HepG2 (cell line): Measurements from ENCODE around the gene MYOC. TPM values are rescaled to one million over a fixed set of nuclear protein-coding genes. Genes with fewer than 3 reads are reported as not detected.
A peak's percentile ranks its signal among the peaks of the same experiment; 100 is the strongest.

ENCODE experiments used
- ATAC-seq: fragments of 200-7000 bp; cut with Tn5 transposase; 3 replicates; pipeline ENCODE4 v1.9.1; 2020; ENCODE audit warnings: mild to moderate bottlenecking, moderate library complexity
- BruUV-seq: library from RNA; stranded (reverse); fragments of 400-500 nt; replicated peaks from 2 replicates; lab custom pipeline; 2021; lab: Mats Ljungman, UMichigan
- CTCF ChIA-PET: fragments of 300-600 bp; formaldehyde crosslinking; extraction: SDS; loops from one replicate; lab custom pipeline; 2021; ENCODE audit warnings: low total read pairs, inconsistent platforms, low intra/inter-chr PET ratio; lab: Yijun Ruan, JAX
- POLR2A ChIA-PET: fragments of 350-600 bp; sonication (Branson Sonifier 250); formaldehyde crosslinking; loops from one replicate; lab custom pipeline; 2020; ENCODE audit warnings: antibody characterized with exemption, inconsistent platforms; lab: Yijun Ruan, JAX
- DNase-seq: peaks from one replicate; pipeline ENCODE4 v3.0.0-alpha.2; 2015; ENCODE audit warnings: low spot score
- FAIRE-seq: peaks from 3 replicates; lab custom pipeline; 2011; peaks lifted over from hg19 to GRCh38; lab: Jason Lieb, UNC
- H2AFZ ChIP-seq: one replicate; pipeline ENCODE4 v1.6.1; 2011; ENCODE audit warnings: low read length, inconsistent platforms
- H3K27ac ChIP-seq: fragments of 300-600 bp; 3 replicates; pipeline ENCODE4 v1.8.0; 2011; ENCODE audit warnings: mixed run types, mild to moderate bottlenecking, mixed read lengths, low read length, inconsistent platforms; ENCODE audit not compliant: insufficient read depth; ENCODE audit errors: extremely low read length
- H3K27me3 ChIP-seq, 2 experiments: fragments of 200-600 bp in 1 of 2; 2 replicates in 1 of 2; 3 replicates in 1 of 2; pipeline versions ENCODE4 v1.6.0 to v1.8.0; 2011; ENCODE audit warnings: low read length in 2 of 2, mild to moderate bottlenecking in 2 of 2, moderate library complexity in 2 of 2, inconsistent platforms in 1 of 2; ENCODE audit not compliant: insufficient read depth in 2 of 2, control insufficient read depth in 1 of 2
- H3K36me3 ChIP-seq, 2 experiments: fragments of 200-600 bp in 1 of 2; replicated peaks in 1 of 2; 2 replicates in 1 of 2; 3 replicates in 1 of 2; pipeline versions ENCODE4 v1.5.1 to v1.8.0; 2011; ENCODE audit warnings: low read length in 2 of 2, inconsistent platforms in 1 of 2; ENCODE audit not compliant: insufficient read depth in 2 of 2, control insufficient read depth in 1 of 2
- H3K4me1 ChIP-seq: 2 replicates; pipeline ENCODE4 v1.5.1; 2012; ENCODE audit warnings: low read length, inconsistent platforms; ENCODE audit not compliant: insufficient read depth
- H3K4me2 ChIP-seq: 2 replicates; pipeline ENCODE4 v1.6.0; 2011; ENCODE audit warnings: low read depth, low read length, inconsistent platforms
- H3K4me3 ChIP-seq, 3 experiments: fragments of 200-600 bp in 1 of 3; sonication (generic), shearing (Covaris generic) in 1 of 3; replicated peaks in 1 of 3; 2 replicates each; pipeline ENCODE4 v1.5.1; 2011 to 2016; ENCODE audit warnings: low read length in 3 of 3, inconsistent platforms in 2 of 3, low read depth in 2 of 3, mild to moderate bottlenecking in 2 of 3, control low read depth in 1 of 3, mixed read lengths in 1 of 3; ENCODE audit not compliant: insufficient read depth in 1 of 3
- H3K79me2 ChIP-seq: one replicate; pipeline ENCODE4 v1.6.1; 2011; ENCODE audit warnings: low read length, inconsistent platforms; ENCODE audit not compliant: insufficient read depth
- H3K9ac ChIP-seq: 2 replicates; pipeline ENCODE4 v1.6.0; 2011; ENCODE audit warnings: mild to moderate bottlenecking, low read depth, low read length, inconsistent platforms; ENCODE audit not compliant: insufficient read depth
- H3K9me3 ChIP-seq: 2 replicates; pipeline ENCODE4 v1.5.1; 2012; ENCODE audit warnings: mild to moderate bottlenecking, low read length
- H4K20me1 ChIP-seq: 2 replicates; pipeline ENCODE4 v1.6.0; 2011; ENCODE audit warnings: inconsistent platforms, mild to moderate bottlenecking, low read length, moderate library complexity; ENCODE audit not compliant: insufficient read depth
- MAFF ChIP-seq: IDR thresholded peaks from 2 replicates; pipeline ENCODE4 v1.6.1; 2011; ENCODE audit warnings: low read depth, low read length, improper control_type of control experiment
- MAFK ChIP-seq, 2 experiments: IDR thresholded peaks in 1 of 2; conservative IDR thresholded peaks in 1 of 2; 2 replicates each; pipeline ENCODE4 v1.6.1; 2011; ENCODE audit warnings: improper control_type of control experiment in 2 of 2, low read length in 2 of 2
- MNT ChIP-seq: fragments of 450-650 bp; IDR thresholded peaks from 2 replicates; pipeline ENCODE4 v1.6.1; 2016
- POLR2AphosphoS2 ChIP-seq: IDR thresholded peaks from 2 replicates; pipeline ENCODE4 v1.6.1; 2011; ENCODE audit warnings: low read depth, low read length, improper control_type of control experiment
- PRPF4 ChIP-seq: fragments of 200-400 bp; formaldehyde crosslinking; IDR thresholded peaks from 2 replicates; pipeline ENCODE4 v1.6.1; 2016; ENCODE audit warnings: low read length, low read depth; ENCODE audit not compliant: poor library complexity, severe bottlenecking
- SRSF1 ChIP-seq: fragments of 200-400 bp; formaldehyde crosslinking; optimal IDR thresholded peaks from 2 replicates; pipeline ENCODE3; 2017; ENCODE audit warnings: mild to moderate bottlenecking, low read depth, low read length, moderate library complexity
- ZMYM3 ChIP-seq: sonication (generic); formaldehyde crosslinking; IDR thresholded peaks from 2 replicates; pipeline ENCODE4 v1.5.1; 2020; ENCODE audit warnings: mild to moderate bottlenecking, missing genetic modification reagents
- WGBS: methylation state at CpG from one replicate; pipeline ENCODE4 v1.1.6; 2017; ENCODE audit warnings: low lambda C conversion rate; 5-methylcytosine and 5-hydroxymethylcytosine counted together
- in situ Hi-C: cut with HindIII; loops from 2 replicates; pipeline ENCODE4 v1.10.0; 2017; ENCODE audit warnings: low pct_unique_long_range_greater_than_20kb; ENCODE audit not compliant: extremely low pct_ligation_motif_present
- intact Hi-C: fragments of 100-400 bp; cut with micrococcal nuclease; formaldehyde crosslinking; loops from one replicate; pipeline ENCODE4 v1.10.0; 2022; ENCODE audit not compliant: unreplicated experiment
- polyA plus RNA-seq, 8 experiments: library from polyadenylated mRNA; depleted of rRNA in 3 of 8; stranded (reverse) in 7 of 8; unstranded in 1 of 8; fragments of >200 nt; fragmentation: Illumina TruSeq in 4 of 8; extraction: Trizol in 4 of 8; gene quantifications; 2 replicates each; pipeline versions ENCODE4 v1.2.1 to v1.2.3, GENCODE V29; 2011 to 2016; ENCODE audit warnings: low read depth in 4 of 8, missing spikeins in 1 of 8, mixed read lengths in 1 of 8; ENCODE audit not compliant: insufficient read depth in 1 of 8
- total RNA-seq, 5 experiments: library from RNA; depleted of rRNA; stranded (reverse); fragments of >200 nt; fragmentation: Illumina TruSeq; extraction: Trizol; gene quantifications; 2 replicates each; pipeline ENCODE4 v1.2.3, GENCODE V29; 2016; ENCODE audit warnings: low read depth in 1 of 5
- TF ChIP-seq, protein P1 (sequence below): sonication (generic); formaldehyde crosslinking; IDR thresholded peaks from 2 replicates; pipeline ENCODE4 v1.8.1; 2023; ENCODE audit warnings: mild to moderate bottlenecking, inconsistent platforms, moderate library complexity, missing genetic modification reagents, borderline replicate concordance
- TF ChIP-seq, protein P2 (sequence below): sonication (generic); formaldehyde crosslinking; IDR thresholded peaks from 2 replicates; pipeline ENCODE4 v1.8.0; 2022; ENCODE audit warnings: mild to moderate bottlenecking, missing genetic modification reagents, borderline replicate concordance

The MYOC gene
- total and polyA plus RNA-seq, 2 of the 13 experiments (the other 11 are each of a cell fraction or from before 2014, with no cell fraction given) = not detected

DNA sequence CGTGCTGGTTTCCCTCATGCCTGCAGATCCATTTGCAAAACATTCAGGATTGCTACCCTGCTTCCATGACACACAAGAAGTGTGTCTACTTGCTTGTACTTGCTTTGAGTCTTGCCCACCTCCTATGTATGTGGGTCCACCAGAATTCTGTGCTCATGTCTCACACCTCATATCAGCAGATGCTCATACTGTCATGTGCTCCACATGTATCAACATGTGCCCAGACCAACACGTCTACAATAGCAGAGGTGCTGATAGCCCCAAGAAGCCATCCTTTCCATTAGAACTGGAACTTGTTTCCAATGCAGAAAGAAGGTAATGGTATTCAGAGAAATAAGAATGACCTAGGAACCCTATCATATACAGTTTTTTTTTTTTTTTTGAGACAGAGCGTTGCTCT lies 27.9 kb upstream of the MYOC start:
- no peak overlapping the region for H2AFZ ChIP-seq
- POLR2A ChIA-PET = no interaction called here
- in situ Hi-C loops (no loop called here), intact Hi-C loops (no loop called here)
- TF ChIP-seq, protein P1, sequence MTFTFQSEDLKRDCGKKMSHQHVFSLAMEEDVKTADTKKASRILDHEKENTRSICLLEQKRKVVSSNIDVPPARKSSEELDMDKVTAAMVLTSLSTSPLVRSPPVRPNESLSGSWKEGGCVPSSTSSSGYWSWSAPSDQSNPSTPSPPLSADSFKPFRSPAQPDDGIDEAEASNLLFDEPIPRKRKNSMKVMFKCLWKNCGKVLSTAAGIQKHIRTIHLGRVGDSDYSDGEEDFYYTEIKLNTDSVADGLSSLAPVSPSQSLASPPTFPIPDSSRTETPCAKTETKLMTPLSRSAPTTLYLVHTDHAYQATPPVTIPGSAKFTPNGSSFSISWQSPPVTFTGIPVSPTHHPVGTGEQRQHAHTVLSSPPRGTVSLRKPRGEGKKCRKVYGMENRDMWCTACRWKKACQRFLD = no peak
- TF ChIP-seq SRSF1 (no peak), MNT (peak; percentile 98)
- H3K9ac ChIP-seq = no peak overlapping the region
- no peak for DNase-seq
- no peaks in the 10 kb centered on the region for H3K4me1 ChIP-seq
- 40% methylated on average over 3 of the region's 3 CpGs for WGBS
- H3K79me2 ChIP-seq = no peaks in the 10 kb centered on the region
- H3K27me3 ChIP-seq = 0 out of 5 replicates have a peak, but pooled peaks cover 0 to 6% of the 10 kb centered on the region in 2 experiments
- no peak overlapping the region for H3K4me3 ChIP-seq
- H3K36me3 ChIP-seq = no peaks in the 10 kb centered on the region
- H3K4me2 ChIP-seq = no peak overlapping the region
- FAIRE-seq = no peak
- no peaks in the 10 kb centered on the region for H4K20me1 ChIP-seq
- CTCF ChIA-PET = no interaction called here
- no TSS peak for BruUV-seq
- ATAC-seq = no peak
- H3K9me3 ChIP-seq = no peaks in the 10 kb centered on the region
- H3K27ac ChIP-seq = no peak overlapping the region

- no peak for DNase-seq
- in situ Hi-C loops (no loop called here), intact Hi-C loops (no loop called here)
- Histone ChIP-seq H2AFZ (no peak overlapping the region), H4K20me1 (no peaks in the 10 kb centered on the region), H3K4me1 (no peaks in the 10 kb centered on the region), H3K79me2 (no peaks in the 10 kb centered on the region), H3K4me3 (no peak overlapping the region), H3K27ac (no peak overlapping the region), H3K9ac (no peak overlapping the region), H3K9me3 (no peaks in the 10 kb centered on the region), H3K36me3 (no peaks in the 10 kb centered on the region), H3K27me3 (no peaks in the 10 kb centered on the region), H3K4me2 (no peak overlapping the region)
- ChIA-PET CTCF (no interaction called here), POLR2A (no interaction called here)
- ATAC-seq = no peak
- WGBS = 26% methylated on average over 2 of the region's 2 CpGs
- no peak for FAIRE-seq
- TF ChIP-seq PRPF4 = no peak
- TF ChIP-seq, protein P2, sequence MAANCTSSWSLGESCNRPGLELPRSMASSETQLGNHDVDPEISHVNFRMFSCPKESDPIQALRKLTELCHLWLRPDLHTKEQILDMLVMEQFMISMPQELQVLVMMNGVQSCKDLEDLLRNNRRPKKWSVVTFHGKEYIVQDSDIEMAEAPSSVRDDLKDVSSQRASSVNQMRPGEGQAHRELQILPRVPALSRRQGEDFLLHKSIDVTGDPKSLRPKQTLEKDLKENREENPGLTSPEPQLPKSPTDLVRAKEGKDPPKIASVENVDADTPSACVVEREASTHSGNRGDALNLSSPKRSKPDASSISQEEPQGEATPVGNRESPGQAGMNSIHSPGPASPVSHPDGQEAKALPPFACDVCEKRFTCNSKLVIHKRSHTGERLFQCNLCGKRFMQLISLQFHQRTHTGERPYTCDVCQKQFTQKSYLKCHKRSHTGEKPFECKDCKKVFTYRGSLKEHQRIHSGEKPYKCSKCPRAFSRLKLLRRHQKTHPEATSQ = no peak
- 0 out of 2 replicates have a peak, but pooled peaks have one; percentile 12 for TF ChIP-seq MAFF
- no peak for TF ChIP-seq ZMYM3 (CRISPR knock-in tag)
- no peak for TF ChIP-seq POLR2AphosphoS2
- peak; percentile 46 to 51; a peak in 3 of 4 replicates for TF ChIP-seq MAFK (conservative IDR thresholded peaks at IDR 0.05 in 1 of 2, IDR thresholded peaks at IDR 0.05 in 1 of 2; ENCODE audit: low read length in 2 of 2)
- BruUV-seq = no TSS peak
Observed at GRCh38 chr1:171676823-171677222, 24.3 kb upstream of the MYOC start.
